ENCODE data around the gene SYT9.

GRCh38 chr11:7341551-7341950 is 89.8 kb downstream of the SYT9 start:
- TF ChIP-seq CTCF (IDR thresholded peaks at IDR 0.05) (no peak), POLR2A (IDR thresholded peaks at IDR 0.05) (no peak)
